ENCODE measurements around the gene ATRIP. TPM values are rescaled to one million over a fixed set of nuclear protein-coding genes. Genes with fewer than 3 reads are reported as not detected.

Gene ATRIP
- total and polyA plus RNA-seq, 8 donors = 2.0 to 4.8 (median 3.0) TPM

DNA sequence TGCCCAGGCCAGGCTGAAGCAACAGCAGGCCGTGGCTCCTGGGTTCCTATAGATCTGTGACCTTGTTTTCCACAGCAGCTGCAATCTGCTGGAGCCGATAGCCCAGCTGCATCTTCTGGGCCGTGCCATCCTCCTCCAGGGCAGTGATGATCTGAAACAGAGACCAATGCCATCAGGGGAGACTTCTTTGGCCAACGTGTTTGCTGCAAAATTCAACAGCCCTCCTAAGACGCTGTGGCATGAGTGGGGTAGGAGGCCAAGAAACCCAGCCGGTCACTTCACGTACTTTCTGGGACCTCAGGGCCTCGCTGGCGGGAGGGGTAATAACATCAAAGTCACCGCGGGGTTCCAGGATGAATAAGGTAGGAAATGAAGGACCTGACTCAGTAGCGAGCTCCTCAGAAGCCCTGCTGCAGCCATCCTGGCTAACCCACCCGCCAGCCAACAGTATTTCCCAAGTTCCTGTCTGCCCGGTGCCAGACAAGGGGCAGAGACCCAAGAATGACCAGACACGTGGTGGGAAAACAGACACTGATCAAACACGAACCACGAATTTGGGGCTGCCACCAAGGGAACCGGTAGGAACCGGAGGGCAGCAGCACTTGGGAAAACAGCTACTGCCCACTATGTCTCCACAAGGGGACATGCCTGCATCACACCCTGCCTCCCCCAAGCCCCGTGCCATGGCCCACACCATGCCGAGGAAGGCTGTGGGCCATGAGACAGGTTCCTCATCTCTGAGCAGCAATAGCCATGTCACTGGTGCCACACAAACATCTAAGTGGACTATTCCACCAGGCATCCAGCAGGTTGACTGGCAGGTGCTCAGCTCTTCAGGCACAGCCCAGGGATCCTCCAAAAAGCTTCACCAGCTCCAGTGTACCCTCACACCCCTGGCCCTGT, 41.8 kb upstream of the ATRIP start:
- WGBS, 2 donors = 71 to 75% methylated on average over 21 of the region's 21 CpGs
- H3K27ac ChIP-seq = no peak overlapping the region

DNA sequence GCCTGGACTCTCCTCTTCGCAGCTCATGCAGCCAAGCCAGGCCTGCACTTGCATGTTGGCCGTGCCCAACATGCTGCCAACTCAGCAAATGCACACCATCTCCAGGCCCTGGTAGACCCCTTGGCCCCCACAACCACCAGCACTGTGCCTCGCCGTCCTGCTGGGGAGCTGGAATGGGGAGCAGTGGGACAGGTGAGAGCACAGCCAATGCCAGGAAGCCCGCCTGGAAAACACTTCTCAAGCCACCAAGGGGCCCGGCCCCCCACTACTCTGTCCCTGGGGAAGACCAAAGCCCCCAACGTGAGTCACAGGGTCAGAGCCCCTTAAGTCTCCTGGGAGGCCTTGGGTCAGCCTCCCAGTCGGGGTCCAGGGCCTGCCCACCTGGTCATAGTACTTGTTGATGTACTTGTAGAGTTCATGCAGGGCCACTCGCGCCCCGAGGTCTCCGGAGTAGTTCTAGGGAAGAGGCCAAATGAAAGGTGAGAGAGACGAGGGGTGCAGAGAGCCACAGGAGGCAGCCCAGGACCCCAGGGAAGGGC, 41.1 kb upstream of the ATRIP start:
- H3K27me3 ChIP-seq = no peaks in the 10 kb centered on the region
- H3K9me3 ChIP-seq = no peaks in the 10 kb centered on the region
- ATAC-seq (no peak), FAIRE-seq (no peak), DNase-seq (peak; percentile 1 to 59 (median 26))
- H3K4me1 ChIP-seq = no peaks in the 10 kb centered on the region
- TF ChIP-seq, protein P1, sequence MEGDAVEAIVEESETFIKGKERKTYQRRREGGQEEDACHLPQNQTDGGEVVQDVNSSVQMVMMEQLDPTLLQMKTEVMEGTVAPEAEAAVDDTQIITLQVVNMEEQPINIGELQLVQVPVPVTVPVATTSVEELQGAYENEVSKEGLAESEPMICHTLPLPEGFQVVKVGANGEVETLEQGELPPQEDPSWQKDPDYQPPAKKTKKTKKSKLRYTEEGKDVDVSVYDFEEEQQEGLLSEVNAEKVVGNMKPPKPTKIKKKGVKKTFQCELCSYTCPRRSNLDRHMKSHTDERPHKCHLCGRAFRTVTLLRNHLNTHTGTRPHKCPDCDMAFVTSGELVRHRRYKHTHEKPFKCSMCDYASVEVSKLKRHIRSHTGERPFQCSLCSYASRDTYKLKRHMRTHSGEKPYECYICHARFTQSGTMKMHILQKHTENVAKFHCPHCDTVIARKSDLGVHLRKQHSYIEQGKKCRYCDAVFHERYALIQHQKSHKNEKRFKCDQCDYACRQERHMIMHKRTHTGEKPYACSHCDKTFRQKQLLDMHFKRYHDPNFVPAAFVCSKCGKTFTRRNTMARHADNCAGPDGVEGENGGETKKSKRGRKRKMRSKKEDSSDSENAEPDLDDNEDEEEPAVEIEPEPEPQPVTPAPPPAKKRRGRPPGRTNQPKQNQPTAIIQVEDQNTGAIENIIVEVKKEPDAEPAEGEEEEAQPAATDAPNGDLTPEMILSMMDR (IDR thresholded peaks at IDR 0.05) = no peak
- H3K27ac ChIP-seq = no peak overlapping the region
- intact Hi-C loops (cut with DNase I) = no loop called here
- peaks cover 0 to 47% (median 0%) of the 10 kb centered on the region in 3 donors for H3K36me3 ChIP-seq
- no peak overlapping the region for H3K4me3 ChIP-seq
- WGBS, 2 donors = 84 to 90% methylated on average over 13 of the region's 13 CpGs

More for the DNA sequence above, 41.8 kb upstream of the ATRIP start:
- no peak for FAIRE-seq
- Histone ChIP-seq H3K4me1 (peaks cover 0 to 3% (median 2%) of the 10 kb centered on the region in 3 donors), H3K4me3 (no peak overlapping the region), H3K36me3 (peaks cover 0 to 39% (median 0%) of the 10 kb centered on the region in 3 donors), H3K27me3 (no peaks in the 10 kb centered on the region), H3K9me3 (no peaks in the 10 kb centered on the region)
- TF ChIP-seq, protein P1 (IDR thresholded peaks at IDR 0.05) = no peak
- no peak for ATAC-seq
- peak in 5 of 6 donors; percentile 4 to 44 (median 12) for DNase-seq
- intact Hi-C loops (cut with DNase I) = loop anchor here in 2 of 3 donors (5.0 kb wide), 1 partner anchor 33 kb away; no protein-coding TSS in a partner anchor

GRCh38 chr3:48405971-48406370, 40.6 kb upstream of the ATRIP start:
- H3K36me3 ChIP-seq = peaks cover 0 to 52% (median 5%) of the 10 kb centered on the region in 3 donors
- 73 to 78% methylated on average over 1 of the region's 1 CpG for WGBS, 2 donors

DNA sequence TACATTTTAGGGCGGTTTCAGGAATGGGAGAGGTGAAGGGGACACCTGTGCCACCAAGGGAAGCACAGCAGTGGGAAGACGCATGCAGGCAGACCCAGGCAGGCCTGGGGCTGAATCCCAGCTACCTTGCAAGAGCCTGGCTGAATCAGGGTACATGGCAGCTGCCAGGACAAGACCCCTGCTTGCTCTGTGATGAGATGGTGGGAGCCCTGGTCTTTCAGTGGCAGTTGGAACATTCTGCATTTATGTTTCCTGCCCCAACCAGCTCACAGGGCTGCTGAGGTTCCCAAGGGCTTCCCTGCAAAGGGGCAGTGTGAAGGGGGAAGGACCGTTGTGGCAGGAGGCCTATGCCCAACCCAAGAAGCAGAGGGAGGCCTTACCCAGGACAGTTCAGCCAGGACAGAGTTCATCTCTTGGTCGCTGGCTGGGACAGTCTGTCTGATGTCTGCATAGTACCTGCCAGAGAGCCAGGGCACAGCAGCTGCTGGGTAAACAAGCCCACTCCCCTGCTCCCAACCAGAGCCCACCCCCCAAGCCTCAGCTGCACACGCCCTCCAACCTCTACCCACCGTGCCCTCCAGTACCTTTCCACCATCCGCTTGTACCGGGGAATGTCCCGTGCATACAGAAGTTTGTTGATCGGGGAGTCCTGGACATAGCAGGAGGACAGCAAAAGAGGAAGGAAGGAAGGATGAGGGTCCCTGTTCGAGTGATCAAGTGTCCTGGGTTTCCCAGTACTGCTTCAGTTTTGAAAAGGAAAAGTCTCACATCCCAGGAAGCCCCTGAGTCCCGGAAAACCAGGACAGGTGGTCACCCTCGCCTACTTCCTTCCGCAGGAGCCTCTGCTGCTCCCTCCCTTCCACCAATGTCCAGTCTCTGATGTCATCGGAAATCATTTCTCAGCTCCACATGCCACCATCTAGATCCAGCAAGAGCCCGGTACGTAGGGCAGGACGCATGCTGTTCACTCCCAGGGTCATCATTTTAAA, 39.8 kb upstream of the ATRIP start:
- Histone ChIP-seq H3K4me1 (no peaks in the 10 kb centered on the region), H3K9me3 (no peaks in the 10 kb centered on the region), H3K36me3 (peaks cover 0 to 58% (median 9%) of the 10 kb centered on the region in 3 donors), H3K27ac (no peak overlapping the region), H3K4me3 (no peak overlapping the region), H3K27me3 (no peaks in the 10 kb centered on the region)
- TF ChIP-seq, protein P1 (IDR thresholded peaks at IDR 0.05) = no peak
- no peak for FAIRE-seq
- 85 to 90% methylated on average over 18 of the region's 18 CpGs for WGBS, 2 donors
- intact Hi-C loops (cut with DNase I) = no loop called here
- DNase-seq = peak in 4 of 6 donors; percentile 2 to 31 (median 22)
- no peak for ATAC-seq

More at GRCh38 chr3:48405971-48406370, 40.6 kb upstream of the ATRIP start:
- H3K27ac ChIP-seq = no peak overlapping the region
- no peaks in the 10 kb centered on the region for H3K4me1 ChIP-seq
- DNase-seq (no peak), FAIRE-seq (no peak), ATAC-seq (no peak)
- TF ChIP-seq, protein P1 (IDR thresholded peaks at IDR 0.05) = no peak
- intact Hi-C loops (cut with DNase I) = no loop called here
- H3K27me3 ChIP-seq = no peaks in the 10 kb centered on the region
- H3K4me3 ChIP-seq = no peak overlapping the region
- H3K9me3 ChIP-seq = no peaks in the 10 kb centered on the region

All from pancreas (tissue), 10 donors.